LNCaP clone FGC (cell line): ENCODE data around the gene SPG7.

ENCODE experiments used
- DNase-seq: peaks from one replicate; pipeline ENCODE4 v3.0.0-alpha.2; 2011; ENCODE audit warnings: low read depth
- H3K4me3 ChIP-seq: 2 replicates; pipeline ENCODE4 v1.5.1; 2011; ENCODE audit warnings: mild to moderate bottlenecking, low read depth, low read length, control low read depth
- CTCF ChIP-seq: IDR thresholded peaks from 2 replicates; pipeline ENCODE4 v1.5.1; 2012; ENCODE audit warnings: mild to moderate bottlenecking; ENCODE audit not compliant: control insufficient read depth, insufficient read depth; ENCODE audit errors: extremely low read depth

The SPG7 gene

GRCh38 chr16:89529097-89529496 is 20.9 kb downstream of the SPG7 start:
- no peak for TF ChIP-seq CTCF
- no peak overlapping the region for H3K4me3 ChIP-seq
- no peak for DNase-seq

DNA sequence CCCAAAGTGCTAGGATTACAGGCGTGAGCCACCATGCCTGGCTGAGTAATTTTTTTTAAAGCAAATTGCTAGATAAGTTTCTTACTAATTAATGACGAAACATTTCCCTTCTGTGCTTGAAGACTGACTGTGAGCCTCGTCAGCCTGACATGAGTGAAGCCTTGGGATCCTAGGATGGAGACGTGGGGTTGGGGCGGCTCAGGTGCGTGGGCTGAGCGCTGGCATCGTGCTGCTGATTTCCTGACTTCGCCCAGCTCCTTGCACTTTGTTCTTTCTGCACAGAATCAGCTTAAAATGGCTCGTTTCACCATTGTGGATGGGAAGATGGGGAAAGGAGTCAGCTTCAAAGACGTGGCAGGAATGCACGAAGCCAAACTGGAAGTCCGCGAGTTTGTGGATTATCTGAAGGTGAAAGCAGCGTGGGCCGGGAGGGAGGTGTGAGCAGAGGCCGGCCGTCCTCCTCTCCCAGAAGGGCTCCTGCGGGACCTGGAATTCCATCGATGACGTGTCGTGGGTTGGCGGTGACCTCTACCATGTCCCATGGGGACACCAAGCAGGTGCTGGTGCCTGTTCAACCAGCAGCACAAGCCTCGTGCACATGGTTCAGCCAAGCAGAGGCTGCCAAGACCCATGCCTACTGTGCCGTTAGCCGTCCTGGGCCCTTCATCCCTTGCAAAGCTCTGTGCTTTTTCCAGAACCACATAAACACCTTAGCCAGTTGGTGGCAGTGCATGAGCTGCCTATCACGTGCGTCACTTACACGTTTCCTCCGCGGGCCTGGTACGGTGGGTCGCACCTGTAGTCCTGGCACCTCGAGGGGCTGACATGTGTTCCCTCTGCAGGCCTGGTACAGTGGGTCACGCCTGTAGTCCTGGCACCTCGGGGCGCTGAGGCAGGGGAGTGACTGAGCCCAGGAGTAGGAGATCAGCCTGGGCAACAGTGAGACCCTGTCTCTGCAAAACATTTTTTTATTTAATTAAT is 22.5 kb downstream of the SPG7 start:
- no peak for DNase-seq
- no peak for TF ChIP-seq CTCF
- no peak overlapping the region for H3K4me3 ChIP-seq

DNA sequence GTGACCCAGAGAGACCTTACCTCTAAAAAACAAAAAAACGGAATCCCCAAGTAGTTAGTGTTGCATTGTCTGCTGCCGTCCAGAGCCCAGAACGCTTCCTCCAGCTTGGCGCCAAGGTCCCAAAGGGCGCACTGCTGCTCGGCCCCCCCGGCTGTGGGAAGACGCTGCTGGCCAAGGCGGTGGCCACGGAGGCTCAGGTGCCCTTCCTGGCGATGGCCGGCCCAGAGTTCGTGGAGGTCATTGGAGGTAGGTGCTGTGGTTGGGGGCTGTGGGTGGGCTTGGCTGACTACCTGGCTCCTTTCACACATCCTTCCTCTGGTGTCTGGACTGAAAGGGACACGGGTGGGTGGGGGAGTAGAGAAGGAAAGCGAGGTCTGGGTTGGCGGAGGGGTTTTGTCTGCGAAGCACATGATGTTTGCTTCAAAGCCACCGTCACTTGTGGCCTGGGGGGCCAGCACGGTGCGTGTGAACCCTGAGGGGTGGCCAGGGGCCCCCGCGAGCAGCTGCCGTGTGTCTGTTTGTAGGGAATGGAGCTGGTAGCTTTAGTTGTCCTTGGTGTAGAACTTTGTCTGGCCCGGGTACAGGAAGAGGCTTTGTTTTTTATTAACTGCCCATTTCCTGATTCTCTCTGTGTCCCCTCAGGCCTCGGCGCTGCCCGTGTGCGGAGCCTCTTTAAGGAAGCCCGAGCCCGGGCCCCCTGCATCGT is 23.8 kb downstream of the SPG7 start:
- H3K4me3 ChIP-seq, result no peak overlapping the region
- TF ChIP-seq CTCF, result no peak
- no peak for DNase-seq

DNA sequence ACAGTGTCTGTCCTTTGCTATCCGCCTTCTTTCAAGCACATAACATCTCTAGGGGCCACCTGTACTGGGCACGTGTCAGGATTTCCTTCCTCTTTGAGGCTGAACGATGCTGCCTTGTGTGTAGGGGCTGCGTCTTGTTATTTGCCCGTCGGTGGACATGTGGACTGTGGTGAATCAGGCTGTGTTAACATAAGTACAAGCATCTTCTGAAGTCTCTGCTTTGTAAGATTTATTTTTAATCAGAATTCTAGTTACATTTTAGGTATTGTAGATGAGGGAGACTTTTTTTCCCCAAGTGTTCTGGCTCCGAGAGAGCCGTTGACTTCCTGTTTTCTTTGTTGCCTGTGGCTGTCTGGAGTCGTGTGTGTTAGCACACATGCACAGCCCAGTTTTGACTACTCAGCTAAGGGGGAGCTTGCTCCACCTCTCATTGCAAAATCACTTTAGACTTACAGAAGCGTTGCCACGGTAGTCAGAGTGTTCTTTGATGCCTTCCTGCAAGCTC is 26.1 kb downstream of the SPG7 start:
- H3K4me3 ChIP-seq, result no peak overlapping the region
- no peak for DNase-seq

GRCh38 chr16:89536371-89536770 is 28.2 kb downstream of the SPG7 start:
- TF ChIP-seq CTCF, result no peak
- no peak overlapping the region for H3K4me3 ChIP-seq
- DNase-seq, result no peak

More for the DNA sequence above, 26.1 kb downstream of the SPG7 start:
- TF ChIP-seq CTCF, result no peak

- DNase-seq, result no peak
- H3K4me3 ChIP-seq, result no peak overlapping the region
- TF ChIP-seq CTCF, result no peak
Observed at GRCh38 chr16:89536886-89537548, 28.8 kb downstream of the SPG7 start.
